Memory B cell (primary cell): ENCODE data around the gene SLCO2A1.
A peak's percentile ranks its signal among the peaks of the same experiment; 100 is the strongest.

Experiments used
- ATAC-seq: fragments of 150-1000 bp; cut with Tn5 transposase; 2 replicates; pipeline ENCODE4 v1.10.0; 2021; ENCODE audit warnings: low read depth, mild to moderate bottlenecking, moderate library complexity
- DNase-seq, 2 donors: peaks; one replicate each; pipeline ENCODE4 v3.0.0; 2022; ENCODE audit warnings: low spot score in 2 of 2
- H3K27ac Mint-ChIP-seq: one replicate; pipeline ENCODE4 v1.8.0; 2022; ENCODE audit warnings: mild to moderate bottlenecking, moderate library complexity, mixed read lengths
- H3K27me3 Mint-ChIP-seq: one replicate; pipeline ENCODE4 v1.8.0; 2022; ENCODE audit warnings: mixed read lengths
- H3K36me3 Mint-ChIP-seq: one replicate; pipeline ENCODE4 v1.8.0; 2022; ENCODE audit warnings: mild to moderate bottlenecking, mixed read lengths
- H3K4me1 Mint-ChIP-seq: one replicate; pipeline ENCODE4 v1.8.0; 2022; ENCODE audit warnings: mixed read lengths
- H3K4me3 Mint-ChIP-seq: one replicate; pipeline ENCODE4 v1.8.0; 2022; ENCODE audit warnings: mild to moderate bottlenecking, moderate library complexity, mixed read lengths
- H3K9me3 Mint-ChIP-seq: one replicate; pipeline ENCODE4 v1.8.0; 2022; ENCODE audit warnings: mixed read lengths

The SLCO2A1 gene

DNA sequence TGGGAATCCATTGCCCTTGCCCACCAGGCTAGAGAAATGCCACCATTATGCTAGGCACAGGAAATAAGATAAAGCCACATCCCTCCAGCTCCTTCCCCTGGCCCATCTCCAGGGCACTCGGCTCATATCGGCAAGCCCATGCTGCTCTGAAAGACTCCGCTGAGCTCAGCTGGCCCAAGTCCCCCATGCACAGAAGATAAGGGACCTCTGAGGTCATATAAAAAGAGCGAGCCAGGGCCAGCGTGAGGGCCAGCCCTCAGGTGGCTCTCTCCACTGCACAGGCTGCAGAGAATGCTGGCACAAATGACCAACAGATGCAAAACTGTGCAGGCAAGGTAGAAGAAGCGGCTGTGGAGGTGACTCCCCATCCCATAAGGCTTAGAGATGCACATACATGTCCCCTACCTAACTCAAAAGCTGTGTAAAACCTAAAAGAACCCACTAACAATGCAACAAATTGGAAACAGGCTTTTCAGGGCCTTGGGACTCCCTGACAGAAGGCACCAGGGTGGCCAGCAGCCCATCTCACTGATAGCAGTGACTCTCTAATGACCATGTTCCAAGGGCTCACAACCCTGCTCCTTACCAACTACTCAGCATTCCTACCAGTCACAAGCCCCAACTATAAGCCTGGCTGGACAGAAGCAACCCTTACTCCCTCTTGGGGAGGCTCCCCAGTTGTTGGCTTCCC, 137.0 kb downstream of the SLCO2A1 start:
- Mint-ChIP-seq H3K36me3 (no peaks in the 10 kb centered on the region), H3K27me3 (peaks cover 24% of the 10 kb centered on the region), H3K4me3 (no peak overlapping the region), H3K4me1 (peaks cover 5% of the 10 kb centered on the region), H3K9me3 (no peaks in the 10 kb centered on the region), H3K27ac (no peak overlapping the region)
- ATAC-seq (no peak), DNase-seq (no peak)

GRCh38 chr3:133891662-133892378, 137.9 kb downstream of the SLCO2A1 start:
- Mint-ChIP-seq H3K4me3 (no peak overlapping the region), H3K27me3 (peaks cover 21% of the 10 kb centered on the region), H3K9me3 (no peaks in the 10 kb centered on the region), H3K36me3 (no peaks in the 10 kb centered on the region), H3K27ac (no peak overlapping the region), H3K4me1 (peaks cover 5% of the 10 kb centered on the region)
- ATAC-seq (no peak), DNase-seq (no peak)

DNA sequence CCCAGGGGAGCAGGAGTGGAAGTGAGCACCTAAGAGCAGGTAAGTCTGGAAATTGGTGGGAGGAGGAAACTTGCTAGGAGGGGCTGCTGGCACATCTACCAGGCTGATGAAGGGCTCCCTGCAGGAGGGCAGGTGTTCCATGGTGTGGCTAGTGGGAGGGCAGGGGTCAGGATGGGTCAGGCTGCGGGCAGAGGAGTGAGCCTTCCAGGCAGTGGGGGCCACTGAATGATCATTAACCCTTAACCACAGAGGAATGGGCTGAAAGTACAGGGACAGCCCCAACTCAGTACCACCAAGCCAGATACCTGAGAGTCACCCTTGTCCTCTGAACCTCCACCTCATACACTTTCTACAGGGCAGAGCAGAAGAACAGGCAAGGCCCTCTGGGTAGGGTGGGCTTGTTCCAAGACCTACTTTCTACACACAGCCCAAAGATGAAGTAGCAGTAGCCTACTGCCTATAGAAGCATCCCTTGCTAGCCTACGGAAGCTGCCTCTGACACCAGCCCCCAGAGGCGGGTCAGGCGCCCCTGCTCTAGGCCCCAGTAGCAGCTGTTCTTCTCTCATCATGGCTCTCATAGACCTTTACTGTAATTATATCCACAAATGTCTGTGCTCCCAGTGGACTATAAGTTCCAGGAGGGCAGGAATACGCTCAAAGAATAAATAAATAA, 138.6 kb downstream of the SLCO2A1 start:
- no peak for DNase-seq
- no peak overlapping the region for H3K27ac Mint-ChIP-seq
- no peaks in the 10 kb centered on the region for H3K9me3 Mint-ChIP-seq
- H3K36me3 Mint-ChIP-seq, result no peaks in the 10 kb centered on the region
- H3K4me3 Mint-ChIP-seq, result no peak overlapping the region
- no peak for ATAC-seq
- H3K27me3 Mint-ChIP-seq, result peaks cover 19% of the 10 kb centered on the region
- H3K4me1 Mint-ChIP-seq, result peaks cover 5% of the 10 kb centered on the region

GRCh38 chr3:133890037-133890436, 139.7 kb downstream of the SLCO2A1 start:
- peaks cover 2% of the 10 kb centered on the region for H3K4me1 Mint-ChIP-seq
- no peaks in the 10 kb centered on the region for H3K36me3 Mint-ChIP-seq
- H3K27ac Mint-ChIP-seq, result no peak overlapping the region
- peaks cover 25% of the 10 kb centered on the region for H3K27me3 Mint-ChIP-seq
- no peak overlapping the region for H3K4me3 Mint-ChIP-seq
- DNase-seq (no peak), ATAC-seq (no peak)
- no peaks in the 10 kb centered on the region for H3K9me3 Mint-ChIP-seq

- H3K9me3 Mint-ChIP-seq, result no peaks in the 10 kb centered on the region
- H3K4me1 Mint-ChIP-seq, result peaks cover 2% of the 10 kb centered on the region
- no peak for ATAC-seq
- DNase-seq, result no peak
- no peaks in the 10 kb centered on the region for H3K36me3 Mint-ChIP-seq
- no peak overlapping the region for H3K4me3 Mint-ChIP-seq
- H3K27me3 Mint-ChIP-seq, result peaks cover 33% of the 10 kb centered on the region
- H3K27ac Mint-ChIP-seq, result no peak overlapping the region
These were observed 140.9 kb downstream of the SLCO2A1 start for GRCh38 chr3:133888726-133889340.

DNA sequence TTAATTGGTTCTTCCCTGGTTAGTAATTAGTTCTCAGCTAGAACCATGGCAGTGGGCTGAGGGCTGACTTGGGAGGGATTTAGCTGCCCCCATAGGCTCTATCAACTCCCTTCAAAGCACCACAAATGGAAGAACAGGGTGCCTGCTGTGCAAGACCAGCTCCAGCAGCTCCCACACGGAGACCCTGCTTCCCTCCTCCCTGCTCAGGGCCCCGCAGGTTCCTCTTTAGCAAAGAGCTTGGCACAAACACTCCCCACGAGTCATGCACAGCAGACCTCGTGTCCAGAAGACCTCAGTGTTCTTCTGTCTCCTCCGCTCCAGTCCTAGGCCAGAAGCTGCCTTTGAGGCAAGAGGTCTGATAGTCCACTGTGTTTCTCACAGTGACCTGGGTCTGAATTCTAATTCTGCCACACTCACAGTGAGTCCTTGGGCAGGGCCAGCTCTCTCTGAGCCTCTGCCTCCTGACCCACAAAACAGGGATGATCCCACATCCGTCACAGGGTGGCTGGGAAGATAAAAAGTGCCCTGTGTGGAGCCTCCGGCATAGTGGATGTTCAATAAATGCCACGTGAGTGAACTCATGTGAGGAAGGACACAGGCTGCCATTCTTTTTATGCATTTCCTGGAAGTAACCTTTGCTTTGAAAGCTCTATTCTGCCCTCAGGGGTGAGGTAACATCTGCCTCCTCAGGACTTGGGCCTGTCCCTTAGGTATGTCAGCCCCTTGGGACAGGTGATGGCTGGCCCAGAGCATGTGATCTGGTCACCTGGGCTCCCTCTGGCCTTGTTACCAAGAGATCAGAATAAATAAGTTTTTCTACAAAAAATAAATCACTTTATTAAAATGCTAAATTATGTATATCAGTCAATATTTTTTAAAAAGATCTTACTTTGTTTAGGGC, 141.7 kb downstream of the SLCO2A1 start:
- Mint-ChIP-seq H3K36me3 (no peaks in the 10 kb centered on the region), H3K9me3 (no peaks in the 10 kb centered on the region), H3K27ac (no peak overlapping the region), H3K27me3 (peaks cover 33% of the 10 kb centered on the region), H3K4me1 (peaks cover 2% of the 10 kb centered on the region), H3K4me3 (no peak overlapping the region)
- no peak for DNase-seq
- no peak for ATAC-seq

GRCh38 chr3:133887074-133887802, 142.5 kb downstream of the SLCO2A1 start:
- no peak overlapping the region for H3K27ac Mint-ChIP-seq
- ATAC-seq (no peak), DNase-seq (no peak)
- peaks cover 26% of the 10 kb centered on the region for H3K27me3 Mint-ChIP-seq
- no peaks in the 10 kb centered on the region for H3K36me3 Mint-ChIP-seq
- H3K4me1 Mint-ChIP-seq, result peaks cover 2% of the 10 kb centered on the region
- H3K4me3 Mint-ChIP-seq, result no peak overlapping the region
- H3K9me3 Mint-ChIP-seq, result no peaks in the 10 kb centered on the region

DNA sequence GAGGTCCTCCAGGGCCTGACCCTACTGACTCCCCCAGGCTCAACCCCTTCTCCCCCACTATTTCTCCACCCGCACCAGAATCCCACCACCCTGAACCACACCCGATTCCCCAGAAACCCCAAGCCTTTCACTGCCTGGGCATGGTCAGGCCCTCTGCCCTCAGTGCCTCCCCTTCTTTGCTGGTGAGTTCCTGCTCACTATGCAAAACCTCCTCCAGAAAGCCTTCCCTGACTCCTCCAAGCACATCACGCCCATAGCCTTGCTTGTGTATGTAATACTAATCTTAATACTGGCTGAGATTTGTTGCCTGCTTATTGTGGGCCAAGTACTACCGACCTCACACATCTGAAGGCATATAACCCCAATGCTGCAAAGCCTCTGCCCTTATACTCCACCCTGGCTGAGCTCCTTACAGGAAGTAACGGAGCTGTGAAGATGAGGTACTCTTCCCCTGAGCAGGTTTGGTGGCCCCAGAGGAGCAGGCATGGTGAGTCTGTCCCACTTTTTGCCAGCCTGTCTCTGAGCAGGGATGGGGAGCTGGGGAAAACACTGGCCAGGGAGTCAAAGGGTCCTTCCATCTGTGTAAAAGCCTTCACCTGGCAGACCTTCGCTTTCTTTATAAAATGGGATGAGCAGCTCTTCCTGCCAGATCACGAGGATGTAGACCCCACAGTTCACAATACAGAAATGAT, 143.5 kb downstream of the SLCO2A1 start:
- no peak overlapping the region for H3K27ac Mint-ChIP-seq
- no peaks in the 10 kb centered on the region for H3K9me3 Mint-ChIP-seq
- peaks cover 2% of the 10 kb centered on the region for H3K4me1 Mint-ChIP-seq
- no peaks in the 10 kb centered on the region for H3K36me3 Mint-ChIP-seq
- no peak for ATAC-seq
- H3K4me3 Mint-ChIP-seq, result no peak overlapping the region
- DNase-seq, result no peak
- peaks cover 23% of the 10 kb centered on the region for H3K27me3 Mint-ChIP-seq

GRCh38 chr3:133884887-133885711, 144.6 kb downstream of the SLCO2A1 start:
- Mint-ChIP-seq H3K9me3 (no peaks in the 10 kb centered on the region), H3K27ac (no peak overlapping the region), H3K4me1 (peaks cover 2% of the 10 kb centered on the region), H3K27me3 (peaks cover 22% of the 10 kb centered on the region), H3K36me3 (no peaks in the 10 kb centered on the region), H3K4me3 (no peak overlapping the region)
- ATAC-seq, result no peak
- no peak for DNase-seq

DNA sequence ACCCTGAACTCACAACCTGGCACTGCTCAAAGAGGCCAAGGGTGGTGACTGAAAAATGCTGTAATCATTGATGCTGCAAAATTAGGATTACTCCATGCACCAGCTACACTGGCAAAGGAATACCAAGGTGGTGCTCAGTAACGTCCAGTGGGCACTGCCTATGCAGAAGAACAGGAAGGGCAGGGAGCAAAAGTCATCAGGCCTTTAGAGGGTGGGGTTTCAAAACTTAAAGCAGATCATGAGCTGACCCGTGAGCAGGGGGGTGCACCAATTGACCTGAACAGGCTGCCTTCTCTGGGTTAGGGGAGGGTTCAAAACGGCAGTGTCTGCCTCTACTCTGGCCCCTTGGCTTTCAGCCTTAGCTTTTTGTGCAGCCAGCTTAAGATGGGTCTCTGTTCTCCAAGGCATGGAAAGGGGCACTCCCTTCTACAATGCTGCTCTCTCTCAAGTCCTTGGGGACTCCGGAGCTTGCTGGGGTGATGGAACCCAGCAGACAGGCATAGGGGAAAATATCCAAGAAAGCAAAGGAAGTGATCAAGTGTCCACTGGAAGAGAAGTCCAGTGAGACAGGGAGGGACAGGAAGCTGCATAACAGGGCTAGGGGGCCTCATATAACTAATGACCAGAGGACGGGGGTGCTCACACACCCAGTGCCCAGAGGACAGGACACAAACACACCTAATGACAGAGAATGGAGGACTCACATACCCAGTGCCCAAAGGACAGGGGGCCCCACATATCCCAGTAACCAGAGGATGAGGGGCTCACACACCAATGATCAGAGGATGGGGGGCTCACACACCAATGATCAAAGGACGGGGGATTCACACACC, 145.5 kb downstream of the SLCO2A1 start:
- H3K9me3 Mint-ChIP-seq, result no peaks in the 10 kb centered on the region
- peaks cover 22% of the 10 kb centered on the region for H3K27me3 Mint-ChIP-seq
- ATAC-seq, result no peak
- H3K4me1 Mint-ChIP-seq, result peaks cover 2% of the 10 kb centered on the region
- H3K4me3 Mint-ChIP-seq, result no peak overlapping the region
- no peak overlapping the region for H3K27ac Mint-ChIP-seq
- peak in 1 of 2 donors; percentile 5 for DNase-seq
- no peaks in the 10 kb centered on the region for H3K36me3 Mint-ChIP-seq

DNA sequence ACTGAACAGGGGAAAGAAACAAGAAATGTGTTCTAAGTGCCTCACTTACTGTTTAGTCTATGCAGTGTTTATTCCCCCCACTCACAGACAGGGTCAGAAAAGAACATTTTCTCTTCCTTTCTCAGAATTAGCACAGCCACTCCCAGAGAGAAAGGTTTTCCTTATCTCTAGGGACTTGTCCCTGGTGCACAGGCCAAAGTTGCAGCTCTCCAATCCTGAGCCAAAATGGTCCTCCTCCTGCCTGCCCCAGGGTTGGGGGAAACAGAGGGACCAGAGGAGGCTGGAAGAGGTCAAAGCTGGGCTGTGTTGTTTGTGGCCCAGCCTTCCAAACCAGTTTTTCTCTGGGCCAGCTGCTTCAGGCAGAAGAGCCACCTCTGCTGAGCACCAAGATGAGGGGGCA, 146.1 kb downstream of the SLCO2A1 start:
- DNase-seq, result no peak
- Mint-ChIP-seq H3K27me3 (peaks cover 22% of the 10 kb centered on the region), H3K27ac (no peak overlapping the region), H3K4me1 (peaks cover 2% of the 10 kb centered on the region), H3K9me3 (peaks cover 1% of the 10 kb centered on the region), H3K4me3 (no peak overlapping the region), H3K36me3 (no peaks in the 10 kb centered on the region)
- ATAC-seq, result no peak
